Limb (tissue), 2 donors: ENCODE measurements around the gene FRMPD1.
A peak's percentile ranks its signal among the peaks of the same experiment; 100 is the strongest.

ENCODE experiments used
- DNase-seq, 2 donors: peaks; one replicate each; pipeline ENCODE4 v3.0.0-alpha.2; 2016; ENCODE audit errors: extremely low spot score in 2 of 2

The FRMPD1 gene

GRCh38 chr9:37678789-37679273 lies 28.1 kb downstream of the FRMPD1 start:
- DNase-seq, result no peak

GRCh38 chr9:37679649-37680402 lies 29.1 kb downstream of the FRMPD1 start:
- no peak for DNase-seq

GRCh38 chr9:37682951-37683350 lies 32.2 kb downstream of the FRMPD1 start:
- DNase-seq, result no peak

GRCh38 chr9:37683531-37684371 lies 33.0 kb downstream of the FRMPD1 start:
- DNase-seq, result no peak

GRCh38 chr9:37692622-37693221 lies 42.0 kb downstream of the FRMPD1 start:
- no peak for DNase-seq

- peak in 1 of 2 donors; percentile 68 for DNase-seq
Measured at GRCh38 chr9:37693260-37693659, 42.5 kb downstream of the FRMPD1 start.

GRCh38 chr9:37694355-37694754 lies 43.6 kb downstream of the FRMPD1 start:
- no peak for DNase-seq

GRCh38 chr9:37696528-37696927 lies 45.8 kb downstream of the FRMPD1 start:
- DNase-seq, result no peak

- DNase-seq, result no peak
Measured at GRCh38 chr9:37700131-37700530, 49.4 kb downstream of the FRMPD1 start.

GRCh38 chr9:37700900-37701299 lies 50.1 kb downstream of the FRMPD1 start:
- no peak for DNase-seq

GRCh38 chr9:37705787-37706186 lies 55.0 kb downstream of the FRMPD1 start:
- no peak for DNase-seq

- no peak for DNase-seq
Measured at GRCh38 chr9:37706290-37706689, 55.5 kb downstream of the FRMPD1 start.

- DNase-seq, result no peak
Measured at GRCh38 chr9:37707748-37708147, 57.0 kb downstream of the FRMPD1 start.

GRCh38 chr9:37710046-37710445 lies 59.3 kb downstream of the FRMPD1 start:
- no peak for DNase-seq

GRCh38 chr9:37715260-37715659 lies 64.5 kb downstream of the FRMPD1 start:
- no peak for DNase-seq

GRCh38 chr9:37715991-37716505 lies 65.3 kb downstream of the FRMPD1 start:
- no peak for DNase-seq

- no peak for DNase-seq
Measured at GRCh38 chr9:37719526-37719925, 68.8 kb downstream of the FRMPD1 start.

- no peak for DNase-seq
Measured at GRCh38 chr9:37727013-37727412, 76.3 kb downstream of the FRMPD1 start.

- DNase-seq, result no peak
Measured at GRCh38 chr9:37729499-37729898, 78.7 kb downstream of the FRMPD1 start.

- no peak for DNase-seq
Measured at GRCh38 chr9:37730256-37730655, 79.5 kb downstream of the FRMPD1 start.

GRCh38 chr9:37730839-37731238 lies 80.1 kb downstream of the FRMPD1 start:
- DNase-seq, result no peak
